Neural cell (in vitro differentiated cells): ENCODE results near the gene PRR12.

ENCODE experiments used
- CTCF ChIP-seq: fragments of 450-650 bp; IDR thresholded peaks from 2 replicates; pipeline ENCODE4 v1.5.1; 2014; ENCODE audit warnings: antibody characterized with exemption, mild to moderate bottlenecking, moderate library complexity; ENCODE audit not compliant: poor library complexity, severe bottlenecking
- EP300 ChIP-seq: fragments of 450-650 bp; conservative IDR thresholded peaks from 2 replicates; pipeline ENCODE4 v1.6.1; 2014; ENCODE audit warnings: antibody characterized with exemption, mild to moderate bottlenecking, moderate library complexity; ENCODE audit not compliant: poor library complexity, severe bottlenecking

GRCh38 chr19:49596407-49596806, 5.4 kb downstream of the PRR12 start:
- TF ChIP-seq CTCF (no peak), EP300 (no peak)
